Fibroblast of lung (primary cell): ENCODE results near the gene RIPOR3. TPM values are rescaled to one million over a fixed set of nuclear protein-coding genes. Genes with fewer than 3 reads are reported as not detected.
A peak's percentile ranks its signal among the peaks of the same experiment; 100 is the strongest.

Experiments used
- DNase-seq, 2 donors: peaks; one replicate each; pipeline versions ENCODE4 v3.0.0 to v3.0.0-alpha.2; 2010; ENCODE audit warnings: low read depth in 2 of 2
- H2AFZ ChIP-seq: 2 replicates; pipeline ENCODE4 v1.5.1; 2012; ENCODE audit warnings: low read length, control low read depth, inconsistent platforms
- H3K27ac ChIP-seq: 2 replicates; pipeline ENCODE4 v1.5.1; 2011; ENCODE audit warnings: low read length, control low read depth; ENCODE audit not compliant: insufficient read depth
- H3K27me3 ChIP-seq: 2 replicates; pipeline ENCODE4 v1.5.1; 2011; ENCODE audit warnings: mild to moderate bottlenecking, low read length; ENCODE audit not compliant: control insufficient read depth, insufficient read depth
- H3K36me3 ChIP-seq: 2 replicates; pipeline ENCODE4 v1.5.1; 2011; ENCODE audit warnings: low read length; ENCODE audit not compliant: control insufficient read depth, insufficient read depth
- H3K4me1 ChIP-seq: 2 replicates; pipeline ENCODE4 v1.5.1; 2011; ENCODE audit warnings: low read length; ENCODE audit not compliant: control insufficient read depth, insufficient read depth; ENCODE audit errors: extremely low read depth
- H3K4me2 ChIP-seq: 2 replicates; pipeline ENCODE4 v1.5.1; 2011; ENCODE audit warnings: low read length, control low read depth; ENCODE audit not compliant: insufficient read depth; ENCODE audit errors: extremely low read depth
- H3K4me3 ChIP-seq, 4 experiments: fragments of 200-600 bp in 1 of 4; sonication (generic) in 1 of 4; replicated peaks in 1 of 4; 2 replicates each; pipeline ENCODE4 v1.5.1; 2011 to 2016; ENCODE audit warnings: low read length in 4 of 4, low read depth in 3 of 4, mild to moderate bottlenecking in 3 of 4, control low read depth in 2 of 4, inconsistent platforms in 1 of 4, mixed read lengths in 1 of 4; ENCODE audit not compliant: insufficient read depth in 1 of 4; ENCODE audit errors: control extremely low read depth in 1 of 4
- H3K79me2 ChIP-seq: 2 replicates; pipeline ENCODE4 v1.5.1; 2012; ENCODE audit warnings: mild to moderate bottlenecking, low read length, inconsistent platforms; ENCODE audit not compliant: control insufficient read depth, insufficient read depth
- H3K9ac ChIP-seq: 2 replicates; pipeline ENCODE4 v1.5.1; 2011; ENCODE audit warnings: mild to moderate bottlenecking, low read length, control low read depth; ENCODE audit not compliant: insufficient read depth
- H3K9me3 ChIP-seq: 2 replicates; pipeline ENCODE4 v1.5.1; 2012; ENCODE audit warnings: low read depth, low read length; ENCODE audit not compliant: control insufficient read depth, insufficient read depth
- H4K20me1 ChIP-seq: 2 replicates; pipeline ENCODE4 v1.5.1; 2011; ENCODE audit warnings: low read length; ENCODE audit not compliant: control insufficient read depth, insufficient read depth; ENCODE audit errors: extremely low read depth
- EZH2 ChIP-seq: IDR thresholded peaks from 2 replicates; pipeline ENCODE4 v1.5.1; 2012; ENCODE audit warnings: low read length, control low read depth, mild to moderate bottlenecking; ENCODE audit errors: missing control alignments
- polyA plus RNA-seq, 2 donors: library from polyadenylated mRNA; depleted of rRNA in 1 of 2; stranded (reverse) in 1 of 2; unstranded in 1 of 2; fragments of >200 nt; gene quantifications; 2 replicates each; pipeline ENCODE4 v1.2.1, GENCODE V29; 2011 to 2012; ENCODE audit warnings: missing spikeins in 1 of 2
- total RNA-seq: library from RNA; depleted of rRNA; stranded (reverse); fragments of >200 nt; gene quantifications from 2 replicates; pipeline ENCODE4 v1.2.1, GENCODE V29; 2014
- TF ChIP-seq, protein P1 (sequence below), 2 donors: IDR thresholded peaks in 1 of 2; conservative IDR thresholded peaks in 1 of 2; 1 replicate in 1 of 2; 2 replicates in 1 of 2; pipeline ENCODE4 v1.5.1; 2011 to 2012; ENCODE audit warnings: low read length in 2 of 2, control low read depth in 1 of 2, inconsistent platforms in 1 of 2, low read depth in 1 of 2, mild to moderate bottlenecking in 1 of 2

RIPOR3 gene
- total and polyA plus RNA-seq, 2 donors (not counting 1 experiment from before 2014, with no cell fraction given): 2.0 to 4.1 TPM

DNA sequence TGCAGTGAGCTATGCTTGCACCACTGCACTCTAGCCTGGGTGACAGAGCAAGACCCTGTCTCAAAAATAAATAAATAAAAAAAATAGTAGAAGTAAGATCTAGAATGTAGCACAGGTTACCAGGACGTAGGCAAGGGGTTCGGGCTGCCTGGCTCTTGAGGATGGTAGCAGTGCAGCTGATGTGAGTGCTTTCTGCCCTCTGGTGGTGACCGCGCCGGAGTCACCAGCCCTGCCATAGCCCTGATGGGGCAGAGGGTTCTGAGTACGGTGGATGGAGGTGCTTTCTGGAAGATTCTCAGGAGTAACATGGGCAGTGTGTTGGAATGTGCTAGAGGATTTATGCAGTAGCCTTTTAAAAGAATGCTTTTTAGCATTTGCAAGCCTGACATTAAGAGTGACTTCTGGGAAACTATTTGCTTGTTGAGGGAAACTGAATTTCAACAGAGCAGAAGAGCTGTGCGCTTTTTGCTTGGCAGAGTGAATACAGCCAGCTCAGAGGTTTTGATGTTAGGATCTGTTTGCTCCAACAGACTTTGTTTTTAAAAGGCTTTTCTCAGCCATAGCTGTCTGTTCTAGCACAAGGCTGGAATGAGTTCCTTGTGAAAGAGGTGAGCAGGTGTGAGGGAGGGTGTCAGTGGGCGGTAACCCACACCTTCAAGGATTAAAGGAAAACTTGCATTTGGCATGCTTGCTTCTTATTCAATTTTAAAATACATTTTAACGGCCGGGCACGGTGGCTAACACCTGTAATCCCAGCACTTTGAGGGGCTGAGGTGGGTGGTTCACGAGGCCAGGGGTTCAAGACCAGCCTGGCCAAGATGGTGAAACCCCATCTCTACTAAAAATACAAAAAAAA lies 115.2 kb downstream of the RIPOR3 start:
- TF ChIP-seq, protein P1, sequence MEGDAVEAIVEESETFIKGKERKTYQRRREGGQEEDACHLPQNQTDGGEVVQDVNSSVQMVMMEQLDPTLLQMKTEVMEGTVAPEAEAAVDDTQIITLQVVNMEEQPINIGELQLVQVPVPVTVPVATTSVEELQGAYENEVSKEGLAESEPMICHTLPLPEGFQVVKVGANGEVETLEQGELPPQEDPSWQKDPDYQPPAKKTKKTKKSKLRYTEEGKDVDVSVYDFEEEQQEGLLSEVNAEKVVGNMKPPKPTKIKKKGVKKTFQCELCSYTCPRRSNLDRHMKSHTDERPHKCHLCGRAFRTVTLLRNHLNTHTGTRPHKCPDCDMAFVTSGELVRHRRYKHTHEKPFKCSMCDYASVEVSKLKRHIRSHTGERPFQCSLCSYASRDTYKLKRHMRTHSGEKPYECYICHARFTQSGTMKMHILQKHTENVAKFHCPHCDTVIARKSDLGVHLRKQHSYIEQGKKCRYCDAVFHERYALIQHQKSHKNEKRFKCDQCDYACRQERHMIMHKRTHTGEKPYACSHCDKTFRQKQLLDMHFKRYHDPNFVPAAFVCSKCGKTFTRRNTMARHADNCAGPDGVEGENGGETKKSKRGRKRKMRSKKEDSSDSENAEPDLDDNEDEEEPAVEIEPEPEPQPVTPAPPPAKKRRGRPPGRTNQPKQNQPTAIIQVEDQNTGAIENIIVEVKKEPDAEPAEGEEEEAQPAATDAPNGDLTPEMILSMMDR (conservative IDR thresholded peaks at IDR 0.05 in 1 of 2, IDR thresholded peaks at IDR 0.05 in 1 of 2; ENCODE audit: low read depth in 1 of 2, low read length in 2 of 2): peak; percentile 62 to 79
- TF ChIP-seq EZH2: no peak
- Histone ChIP-seq H3K4me2 (no peak overlapping the region), H2AFZ (no peak overlapping the region), H3K4me3 (no peak overlapping the region), H3K36me3 (peaks cover 14% of the 10 kb centered on the region), H3K9ac (no peak overlapping the region), H3K4me1 (peaks cover 11% of the 10 kb centered on the region), H3K9me3 (no peaks in the 10 kb centered on the region), H3K79me2 (peaks cover 3% of the 10 kb centered on the region), H3K27ac (no peak overlapping the region), H3K27me3 (no peaks in the 10 kb centered on the region), H4K20me1 (no peaks in the 10 kb centered on the region)
- peak; percentile 46 to 70 for DNase-seq

DNA sequence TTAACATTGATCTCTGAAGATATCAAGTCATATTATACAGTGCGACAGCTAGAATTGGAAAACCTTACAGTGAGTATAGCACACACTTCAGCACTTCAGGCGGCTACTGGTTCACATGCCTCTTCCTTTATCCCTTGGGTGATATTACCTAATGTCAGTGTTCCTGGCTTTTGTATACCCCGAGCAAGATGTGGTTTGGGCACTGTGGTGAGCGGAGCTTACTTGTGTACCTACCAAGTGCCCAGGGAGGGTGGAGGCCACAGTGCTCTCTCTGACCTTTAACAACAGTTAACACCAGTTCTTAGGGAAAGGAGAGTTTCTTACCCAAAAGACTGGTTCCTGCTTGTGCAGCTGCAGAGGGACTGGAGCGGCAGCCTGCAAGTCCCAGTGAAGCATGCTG lies 116.8 kb downstream of the RIPOR3 start:
- no peak for DNase-seq
- Histone ChIP-seq H3K9me3 (no peaks in the 10 kb centered on the region), H3K4me2 (no peak overlapping the region), H3K36me3 (peaks cover 6% of the 10 kb centered on the region), H3K27me3 (no peaks in the 10 kb centered on the region), H3K79me2 (peaks cover 7% of the 10 kb centered on the region), H3K27ac (no peak overlapping the region), H3K4me3 (no peak overlapping the region), H3K9ac (no peak overlapping the region), H3K4me1 (peaks cover 11% of the 10 kb centered on the region), H2AFZ (no peak overlapping the region), H4K20me1 (no peaks in the 10 kb centered on the region)
- no peak for TF ChIP-seq EZH2
- TF ChIP-seq, protein P1 (conservative IDR thresholded peaks at IDR 0.05 in 1 of 2, IDR thresholded peaks at IDR 0.05 in 1 of 2; ENCODE audit: low read depth in 1 of 2, low read length in 2 of 2): no peak

DNA sequence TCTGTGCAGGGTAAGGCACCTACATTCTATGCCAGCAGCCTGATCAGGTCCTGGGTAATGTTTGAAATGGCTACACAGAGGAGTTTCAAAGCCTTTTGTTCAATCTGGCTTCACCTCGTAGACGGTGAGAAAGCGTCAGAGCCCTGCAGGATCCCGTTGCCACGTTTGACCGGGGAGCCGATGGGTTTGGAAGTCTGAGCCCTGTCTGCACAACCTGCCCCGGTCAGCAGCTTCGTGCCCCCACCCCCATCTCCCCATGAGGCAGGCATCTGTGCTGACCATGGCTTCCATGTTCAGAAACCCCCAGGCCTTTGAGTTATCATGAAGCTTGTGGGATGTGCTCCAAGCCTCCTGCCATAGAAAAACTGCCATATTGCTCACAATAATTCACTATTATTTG lies 117.2 kb downstream of the RIPOR3 start:
- no peaks in the 10 kb centered on the region for H3K9me3 ChIP-seq
- no peaks in the 10 kb centered on the region for H3K27me3 ChIP-seq
- H3K36me3 ChIP-seq: peaks cover 6% of the 10 kb centered on the region
- no peak overlapping the region for H2AFZ ChIP-seq
- no peak overlapping the region for H3K4me3 ChIP-seq
- H3K4me2 ChIP-seq: no peak overlapping the region
- no peaks in the 10 kb centered on the region for H4K20me1 ChIP-seq
- no peak overlapping the region for H3K27ac ChIP-seq
- no peak for DNase-seq
- H3K9ac ChIP-seq: no peak overlapping the region
- H3K79me2 ChIP-seq: peaks cover 7% of the 10 kb centered on the region
- H3K4me1 ChIP-seq: peaks cover 11% of the 10 kb centered on the region
- TF ChIP-seq, protein P1 (conservative IDR thresholded peaks at IDR 0.05 in 1 of 2, IDR thresholded peaks at IDR 0.05 in 1 of 2; ENCODE audit: low read depth in 1 of 2, low read length in 2 of 2): no peak
- TF ChIP-seq EZH2: no peak
